HFFc6 (cell line): Measurements from ENCODE around the gene SLC6A1. TPM values are rescaled to one million over a fixed set of nuclear protein-coding genes. Genes with fewer than 3 reads are reported as not detected.

Experiments used
- DNase-seq: peaks from one replicate; pipeline ENCODE4 v3.0.0-alpha.2; 2018
- H3K27ac Mint-ChIP-seq: 2 replicates; pipeline ENCODE4 v1.8.0; 2020; ENCODE audit warnings: mild to moderate bottlenecking, mixed read lengths
- H3K27me3 Mint-ChIP-seq: 2 replicates; pipeline ENCODE4 v1.8.0; 2021; ENCODE audit warnings: mild to moderate bottlenecking, moderate library complexity, mixed read lengths; ENCODE audit not compliant: insufficient read depth
- H3K36me3 Mint-ChIP-seq: 2 replicates; pipeline ENCODE4 v1.8.0; 2021; ENCODE audit warnings: low read depth, mixed read lengths
- H3K4me1 Mint-ChIP-seq: 2 replicates; pipeline ENCODE4 v1.8.0; 2020; ENCODE audit warnings: low read depth, mixed read lengths
- H3K4me3 Mint-ChIP-seq: 2 replicates; pipeline ENCODE4 v1.8.0; 2020; ENCODE audit warnings: mild to moderate bottlenecking, moderate library complexity, mixed read lengths
- H3K9me3 Mint-ChIP-seq: 2 replicates; pipeline ENCODE4 v1.8.0; 2020; ENCODE audit warnings: mild to moderate bottlenecking, mixed read lengths
- total RNA-seq, 6 experiments: library from RNA; stranded (reverse); fragmentation: NEBNext Ultra II Directional; extraction: Animal tissue kit (Norgen Biotek cat#: 25700); gene quantifications; 2 replicates in 1 of 6; 3 replicates in 5 of 6; pipeline ENCODE4 v1.2.3, GENCODE V29; 2021
- TF ChIP-seq, protein P1 (sequence below): fragments of 200-600 bp; sonication (generic); IDR thresholded peaks from 2 replicates; pipeline ENCODE4 v1.5.0; 2021; ENCODE audit warnings: antibody characterized with exemption, mild to moderate bottlenecking

Gene SLC6A1
- total RNA-seq, 6 experiments from 2014 or later: not detected

GRCh38 chr3:10986592-10986991 lies 6.0 kb upstream of the SLC6A1 start:
- Mint-ChIP-seq H3K4me3 (no peak overlapping the region), H3K36me3 (no peaks in the 10 kb centered on the region), H3K9me3 (no peaks in the 10 kb centered on the region), H3K27me3 (peaks cover 35% of the 10 kb centered on the region), H3K4me1 (0 out of 2 replicates have a peak, but pooled peaks cover 4% of the 10 kb centered on the region), H3K27ac (no peak overlapping the region)
- TF ChIP-seq, protein P1, sequence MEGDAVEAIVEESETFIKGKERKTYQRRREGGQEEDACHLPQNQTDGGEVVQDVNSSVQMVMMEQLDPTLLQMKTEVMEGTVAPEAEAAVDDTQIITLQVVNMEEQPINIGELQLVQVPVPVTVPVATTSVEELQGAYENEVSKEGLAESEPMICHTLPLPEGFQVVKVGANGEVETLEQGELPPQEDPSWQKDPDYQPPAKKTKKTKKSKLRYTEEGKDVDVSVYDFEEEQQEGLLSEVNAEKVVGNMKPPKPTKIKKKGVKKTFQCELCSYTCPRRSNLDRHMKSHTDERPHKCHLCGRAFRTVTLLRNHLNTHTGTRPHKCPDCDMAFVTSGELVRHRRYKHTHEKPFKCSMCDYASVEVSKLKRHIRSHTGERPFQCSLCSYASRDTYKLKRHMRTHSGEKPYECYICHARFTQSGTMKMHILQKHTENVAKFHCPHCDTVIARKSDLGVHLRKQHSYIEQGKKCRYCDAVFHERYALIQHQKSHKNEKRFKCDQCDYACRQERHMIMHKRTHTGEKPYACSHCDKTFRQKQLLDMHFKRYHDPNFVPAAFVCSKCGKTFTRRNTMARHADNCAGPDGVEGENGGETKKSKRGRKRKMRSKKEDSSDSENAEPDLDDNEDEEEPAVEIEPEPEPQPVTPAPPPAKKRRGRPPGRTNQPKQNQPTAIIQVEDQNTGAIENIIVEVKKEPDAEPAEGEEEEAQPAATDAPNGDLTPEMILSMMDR: no peak
- DNase-seq: no peak

- H3K4me1 Mint-ChIP-seq: peaks cover 5% of the 10 kb centered on the region
- H3K36me3 Mint-ChIP-seq: no peaks in the 10 kb centered on the region
- no peak for DNase-seq
- no peaks in the 10 kb centered on the region for H3K9me3 Mint-ChIP-seq
- no peak overlapping the region for H3K27ac Mint-ChIP-seq
- peaks cover 42% of the 10 kb centered on the region for H3K27me3 Mint-ChIP-seq
- H3K4me3 Mint-ChIP-seq: no peak overlapping the region
- TF ChIP-seq, protein P1: no peak
These were observed 4.4 kb upstream of the SLC6A1 start for GRCh38 chr3:10988001-10988665.

- no peak overlapping the region for H3K4me3 Mint-ChIP-seq
- no peak overlapping the region for H3K27ac Mint-ChIP-seq
- peaks cover 5% of the 10 kb centered on the region for H3K4me1 Mint-ChIP-seq
- TF ChIP-seq, protein P1: no peak
- DNase-seq: no peak
- H3K9me3 Mint-ChIP-seq: no peaks in the 10 kb centered on the region
- peaks cover 49% of the 10 kb centered on the region for H3K27me3 Mint-ChIP-seq
- no peaks in the 10 kb centered on the region for H3K36me3 Mint-ChIP-seq
These were observed 3.5 kb upstream of the SLC6A1 start for GRCh38 chr3:10988991-10989484.

- Mint-ChIP-seq H3K4me1 (peaks cover 5% of the 10 kb centered on the region), H3K27ac (no peak overlapping the region), H3K9me3 (no peaks in the 10 kb centered on the region), H3K27me3 (peaks cover 62% of the 10 kb centered on the region), H3K36me3 (no peaks in the 10 kb centered on the region), H3K4me3 (no peak overlapping the region)
- TF ChIP-seq, protein P1: no peak
- no peak for DNase-seq
These were observed 588 bp downstream of the SLC6A1 start for GRCh38 chr3:10992943-10993728.

DNA sequence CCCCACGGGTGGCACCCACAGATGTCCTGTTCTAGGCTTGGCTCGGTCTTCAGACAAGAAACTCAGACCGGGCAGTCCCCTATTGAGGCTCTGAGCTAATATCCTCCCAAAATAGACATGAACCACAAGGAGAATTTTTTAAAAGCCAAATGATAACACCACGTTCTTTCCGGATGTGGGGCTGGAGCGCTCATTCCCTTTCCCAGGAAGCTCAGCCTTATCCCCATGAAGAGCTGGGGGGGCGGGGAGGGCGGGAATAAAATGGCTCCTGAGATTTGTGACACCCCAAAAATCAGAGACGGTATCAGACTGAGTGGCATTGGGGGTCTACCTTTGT lies 1.1 kb downstream of the SLC6A1 start:
- no peak overlapping the region for H3K27ac Mint-ChIP-seq
- H3K36me3 Mint-ChIP-seq: no peaks in the 10 kb centered on the region
- H3K4me1 Mint-ChIP-seq: peaks cover 5% of the 10 kb centered on the region
- TF ChIP-seq, protein P1: no peak
- no peak overlapping the region for H3K4me3 Mint-ChIP-seq
- peaks cover 64% of the 10 kb centered on the region for H3K27me3 Mint-ChIP-seq
- no peaks in the 10 kb centered on the region for H3K9me3 Mint-ChIP-seq
- DNase-seq: no peak
